PC-9 (cell line): ENCODE measurements around the gene ART4. TPM values are rescaled to one million over a fixed set of nuclear protein-coding genes. Genes with fewer than 3 reads are reported as not detected.

Source experiments
- BruUV-seq: library from RNA; stranded (reverse); fragments of 400-500 nt; replicated peaks from 2 replicates; lab custom pipeline; 2021; lab: Mats Ljungman, UMichigan
- CTCF ChIA-PET: fragments of 300-600 bp; sonication (Branson Sonifier 250); formaldehyde crosslinking; loops from one replicate; lab custom pipeline; 2022; ENCODE audit warnings: antibody characterized with exemption; lab: Charles Lee
- POLR2A ChIA-PET: fragments of 300-600 bp; sonication (Branson Sonifier 250); formaldehyde crosslinking; loops from one replicate; lab custom pipeline; 2022; ENCODE audit warnings: antibody characterized with exemption; ENCODE audit not compliant: unreplicated experiment; lab: Charles Lee
- DNase-seq, 2 experiments: peaks; one replicate each; pipeline versions ENCODE4 v3.0.0 to v3.0.0-alpha.2; 2015 to 2022; ENCODE audit warnings: mixed read lengths in 1 of 2
- H2AFZ ChIP-seq: fragments of 200-600 bp; sonication (generic); 2 replicates; pipeline ENCODE4 v1.8.1; 2017; ENCODE audit warnings: antibody characterized with exemption
- H3F3A ChIP-seq: fragments of 200-600 bp; sonication (generic); 2 replicates; pipeline ENCODE4 v1.8.1; 2017; ENCODE audit warnings: antibody characterized with exemption, mild to moderate bottlenecking, low read depth; ENCODE audit not compliant: insufficient read depth
- H3K27ac ChIP-seq: fragments of 200-600 bp; sonication (generic); 2 replicates; pipeline ENCODE4 v1.6.1; 2016; ENCODE audit warnings: mixed run types
- H3K27me3 ChIP-seq: fragments of 200-600 bp; sonication (generic); 2 replicates; pipeline ENCODE4 v1.6.1; 2016; ENCODE audit warnings: low read depth, mixed run types; ENCODE audit not compliant: insufficient read depth
- H3K36me3 ChIP-seq: fragments of 200-600 bp; sonication (generic); 2 replicates; pipeline ENCODE4 v1.6.1; 2016; ENCODE audit warnings: low read depth, mixed run types
- H3K4me1 ChIP-seq: fragments of 200-600 bp; sonication (generic); replicated peaks from 2 replicates; pipeline ENCODE4 v1.6.1; 2016; ENCODE audit warnings: mixed run types; ENCODE audit not compliant: insufficient read depth
- H3K4me2 ChIP-seq: fragments of 200-600 bp; sonication (generic); 2 replicates; pipeline ENCODE4 v1.6.1; 2017; ENCODE audit warnings: mixed run types
- H3K4me3 ChIP-seq: fragments of 200-600 bp; sonication (generic); 2 replicates; pipeline ENCODE4 v1.6.1; 2016; ENCODE audit warnings: mixed run types
- H3K79me2 ChIP-seq: fragments of 200-600 bp; sonication (generic); 2 replicates; pipeline ENCODE4 v1.6.1; 2017; ENCODE audit warnings: low read depth, mixed run types
- H3K9me2 ChIP-seq: fragments of 200-600 bp; sonication (generic); 2 replicates; pipeline ENCODE4 v1.8.1; 2017; ENCODE audit warnings: mild to moderate bottlenecking; ENCODE audit not compliant: insufficient read depth
- H3K9me3 ChIP-seq: fragments of 200-600 bp; sonication (generic); 2 replicates; pipeline ENCODE4 v1.8.1; 2016; ENCODE audit warnings: low read depth; ENCODE audit not compliant: insufficient read depth
- H4K20me1 ChIP-seq: fragments of 200-600 bp; sonication (generic); 2 replicates; pipeline ENCODE4 v1.8.1; 2017; ENCODE audit not compliant: insufficient read depth
- EZH2 ChIP-seq: fragments of 200-600 bp; sonication (generic); IDR thresholded peaks from 2 replicates; pipeline ENCODE4 v1.8.0; 2017; ENCODE audit warnings: antibody characterized with exemption, low read depth
- intact Hi-C: fragments of 100-400 bp; cut with micrococcal nuclease; formaldehyde crosslinking; loops from one replicate; pipeline ENCODE4 v1.10.0; 2022; ENCODE audit not compliant: unreplicated experiment
- total RNA-seq: library from RNA; stranded (reverse); gene quantifications from 2 replicates; pipeline ENCODE4 v1.2.3, GENCODE V29; 2021
- TF ChIP-seq, protein P1 (sequence below): fragments of 200-600 bp; sonication (generic); conservative IDR thresholded peaks from 2 replicates; pipeline ENCODE4 v1.6.1; 2017; ENCODE audit warnings: mixed run types, antibody characterized with exemption, mild to moderate bottlenecking, moderate library complexity

Gene ART4
- total RNA-seq, 1 experiment from 2014 or later: not detected

DNA sequence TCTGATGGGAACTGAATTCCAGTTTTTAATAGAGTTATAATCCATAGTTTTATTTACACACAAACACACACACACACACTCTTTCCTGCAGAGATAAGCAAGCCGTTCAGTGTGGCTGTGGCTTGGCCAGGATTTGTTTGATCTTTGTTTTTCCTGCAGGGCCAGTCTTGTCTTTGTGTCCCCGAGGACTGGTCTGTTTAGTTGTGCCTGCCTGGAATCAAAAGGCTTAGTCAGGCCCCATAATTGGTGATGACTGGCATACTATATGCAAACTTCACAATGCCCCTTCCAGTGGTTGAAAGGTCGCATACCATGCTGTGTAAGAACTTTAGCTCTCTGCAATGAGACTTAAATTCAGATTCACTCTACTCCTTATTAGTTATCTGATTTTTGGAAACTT lies 66.1 kb downstream of the ART4 start:
- H3K4me2 ChIP-seq: peak overlapping the region; percentile 88
- POLR2A ChIA-PET: interaction anchor here (0.6 to 1.0 kb wide), 5 partner anchors 26 to 493 kb away, joined by 3 to 13 read pairs (median 3); partner anchors contain the start of genes C12orf60 and WBP11
- CTCF ChIA-PET: interaction anchor here (0.6 kb wide), 2 partner anchors 157 to 218 kb away, joined by 3 to 4 read pairs; no protein-coding TSS in a partner anchor

DNA sequence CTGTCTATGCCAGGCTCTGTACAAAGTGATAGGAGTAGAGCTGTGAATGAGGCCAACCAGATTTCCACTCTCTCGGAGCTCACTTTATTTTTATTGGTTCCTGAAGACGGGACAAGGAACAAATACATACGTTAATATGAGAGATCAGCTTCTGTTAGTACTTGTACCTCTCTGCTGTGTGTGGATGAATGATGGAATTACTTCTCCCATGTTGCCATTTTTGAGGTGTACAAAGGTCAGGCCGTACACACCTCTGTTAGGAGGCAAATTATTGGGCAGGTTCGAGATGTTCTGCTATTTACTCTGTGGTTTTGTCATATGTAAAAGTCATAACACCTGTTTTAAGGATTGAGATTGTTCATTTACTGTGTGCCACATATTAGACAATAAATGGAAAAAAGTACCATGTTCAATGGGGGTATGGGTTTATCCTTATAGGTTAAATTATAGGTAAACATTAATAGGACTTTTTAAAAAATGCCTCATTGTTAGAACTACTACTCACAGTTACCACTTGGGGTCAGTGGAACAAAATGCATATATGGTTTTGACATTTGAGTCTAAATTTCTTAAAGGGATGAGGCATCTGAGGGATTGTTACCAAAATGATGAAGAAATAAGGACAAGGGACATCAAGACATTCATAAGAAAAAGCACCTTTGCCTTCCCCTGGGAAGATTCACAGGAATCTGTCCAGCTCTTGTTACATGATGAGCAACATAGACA lies 66.9 kb downstream of the ART4 start:
- Histone ChIP-seq H3K4me2 (peak overlapping the region; percentile 88), H3K4me1 (peaks cover 41% of the 10 kb centered on the region), H3K36me3 (no peaks in the 10 kb centered on the region), H3K27ac (peak overlapping the region; percentile 89), H3K9me3 (no peaks in the 10 kb centered on the region), H3K79me2 (peaks cover 34% of the 10 kb centered on the region), H3F3A (peaks cover 36% of the 10 kb centered on the region), H3K27me3 (no peaks in the 10 kb centered on the region), H3K4me3 (peak overlapping the region; percentile 91), H4K20me1 (no peaks in the 10 kb centered on the region), H3K9me2 (no peaks in the 10 kb centered on the region), H2AFZ (no peak overlapping the region)
- no peak for TF ChIP-seq EZH2
- TF ChIP-seq, protein P1, sequence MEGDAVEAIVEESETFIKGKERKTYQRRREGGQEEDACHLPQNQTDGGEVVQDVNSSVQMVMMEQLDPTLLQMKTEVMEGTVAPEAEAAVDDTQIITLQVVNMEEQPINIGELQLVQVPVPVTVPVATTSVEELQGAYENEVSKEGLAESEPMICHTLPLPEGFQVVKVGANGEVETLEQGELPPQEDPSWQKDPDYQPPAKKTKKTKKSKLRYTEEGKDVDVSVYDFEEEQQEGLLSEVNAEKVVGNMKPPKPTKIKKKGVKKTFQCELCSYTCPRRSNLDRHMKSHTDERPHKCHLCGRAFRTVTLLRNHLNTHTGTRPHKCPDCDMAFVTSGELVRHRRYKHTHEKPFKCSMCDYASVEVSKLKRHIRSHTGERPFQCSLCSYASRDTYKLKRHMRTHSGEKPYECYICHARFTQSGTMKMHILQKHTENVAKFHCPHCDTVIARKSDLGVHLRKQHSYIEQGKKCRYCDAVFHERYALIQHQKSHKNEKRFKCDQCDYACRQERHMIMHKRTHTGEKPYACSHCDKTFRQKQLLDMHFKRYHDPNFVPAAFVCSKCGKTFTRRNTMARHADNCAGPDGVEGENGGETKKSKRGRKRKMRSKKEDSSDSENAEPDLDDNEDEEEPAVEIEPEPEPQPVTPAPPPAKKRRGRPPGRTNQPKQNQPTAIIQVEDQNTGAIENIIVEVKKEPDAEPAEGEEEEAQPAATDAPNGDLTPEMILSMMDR: peak; percentile 46; the same call in 1 of the 2 replicates
- peak in 1 of 2 experiments; percentile 49 for DNase-seq
- ChIA-PET POLR2A (interaction anchor here (0.6 kb wide), 2 partner anchors 410 to 795 kb away, joined by 5 read pairs; no protein-coding TSS in a partner anchor), CTCF (interaction anchor here (0.6 kb wide), 1 partner anchor 78 kb away, joined by 4 read pairs; no protein-coding TSS in a partner anchor)
- no TSS peak for BruUV-seq
- intact Hi-C loops: loop anchor here (2.0 to 10.0 kb wide), 3 partner anchors 60 to 1108 kb away; partner anchors contain the start of gene STRAP

More for the DNA sequence above, 66.1 kb downstream of the ART4 start:
- Histone ChIP-seq H4K20me1 (no peaks in the 10 kb centered on the region), H3K9me3 (no peaks in the 10 kb centered on the region), H3K27me3 (no peaks in the 10 kb centered on the region), H3F3A (peaks cover 36% of the 10 kb centered on the region), H3K36me3 (no peaks in the 10 kb centered on the region), H3K4me1 (peaks cover 32% of the 10 kb centered on the region), H3K9me2 (no peaks in the 10 kb centered on the region), H2AFZ (no peak overlapping the region), H3K4me3 (peak overlapping the region; percentile 91; the same call in 1 of the 2 replicates), H3K27ac (peak overlapping the region; percentile 89), H3K79me2 (peaks cover 34% of the 10 kb centered on the region)
- intact Hi-C loops: loop anchor here (1.0 to 10.0 kb wide), 5 partner anchors 60 to 1108 kb away; partner anchors contain the start of genes RERG and STRAP
- BruUV-seq: no TSS peak
- peak; percentile 79 to 93 for DNase-seq
- TF ChIP-seq, protein P1: no peak
- TF ChIP-seq EZH2: no peak

DNA sequence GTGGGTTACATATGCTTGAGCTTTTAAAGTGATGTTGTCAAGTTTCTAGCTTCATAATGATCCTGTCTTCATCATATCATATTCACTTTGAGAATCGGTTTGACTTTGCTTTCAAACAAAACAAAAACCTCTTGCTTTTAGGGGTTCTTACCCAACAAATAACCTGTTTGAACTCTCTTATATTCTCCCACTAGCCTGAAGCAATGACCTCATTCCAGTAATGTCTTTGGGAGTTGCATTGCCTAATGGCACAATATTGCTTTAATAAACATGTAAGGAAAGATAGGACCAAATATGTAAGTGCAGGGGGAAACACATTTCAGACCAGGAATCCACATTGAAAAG lies 67.7 kb downstream of the ART4 start:
- ChIA-PET CTCF (interaction anchor here (0.6 to 0.7 kb wide), 3 partner anchors 73 to 937 kb away, joined by 3 to 4 read pairs (median 3); no protein-coding TSS in a partner anchor), POLR2A (interaction anchor here (0.6 to 1.2 kb wide), 5 partner anchors 9 to 410 kb away, joined by 3 to 7 read pairs (median 5); no protein-coding TSS in a partner anchor)
- Histone ChIP-seq H4K20me1 (no peaks in the 10 kb centered on the region), H3K4me1 (peaks cover 42% of the 10 kb centered on the region), H3K9me3 (no peaks in the 10 kb centered on the region), H3F3A (peaks cover 36% of the 10 kb centered on the region), H3K36me3 (no peaks in the 10 kb centered on the region), H3K27me3 (no peaks in the 10 kb centered on the region), H2AFZ (peak overlapping the region; percentile 83; the same call in 1 of the 2 replicates), H3K4me3 (peak overlapping the region; percentile 91), H3K79me2 (peaks cover 37% of the 10 kb centered on the region), H3K4me2 (peak overlapping the region; percentile 88), H3K27ac (peak overlapping the region; percentile 89), H3K9me2 (no peaks in the 10 kb centered on the region)
- TF ChIP-seq, protein P1: no peak
- TF ChIP-seq EZH2: no peak
- intact Hi-C loops: loop anchor here (2.0 to 10.0 kb wide), 4 partner anchors 53 to 1109 kb away; partner anchors contain the start of genes ARHGDIB and STRAP
- no TSS peak for BruUV-seq
- peak in 1 of 2 experiments; percentile 71 for DNase-seq

Other genes with a start within 250 kb of the ART4 start
- not detected in 2 replicates for gene GUCY2C, start 146.9 kb downstream of the ART4 start, total RNA-seq
- 65.8 and 124 TPM in 2 replicates for gene WBP11, start 40.0 kb downstream of the ART4 start, total RNA-seq
- 3.3 and 4.0 TPM in 2 replicates for gene C12orf60, start 39.9 kb downstream of the ART4 start, total RNA-seq
- gene SMCO3, start 29.3 kb downstream of the ART4 start, total RNA-seq: not detected in 2 replicates
- gene MGP, start 42.3 kb upstream of the ART4 start, total RNA-seq: 79.8 and 89.3 TPM in 2 replicates
- 14.9 and 33.4 TPM in 2 replicates for gene ERP27, start 95.0 kb upstream of the ART4 start, total RNA-seq
- 307 and 470 TPM in 2 replicates for gene ARHGDIB, start 118.1 kb upstream of the ART4 start, total RNA-seq
- gene PDE6H, start 129.5 kb upstream of the ART4 start, total RNA-seq: not detected in 2 replicates